Natural killer cell (primary cell): ENCODE data around the gene ASH1L. TPM values are rescaled to one million over a fixed set of nuclear protein-coding genes. Genes with fewer than 3 reads are reported as not detected.

ENCODE experiments used
- ATAC-seq, 3 donors: fragments of 150-1000 bp in 2 of 3; fragments of 200-7000 bp in 1 of 3; cut with Tn5 transposase; 1 replicate in 1 of 3; 2 replicates in 2 of 3; pipeline ENCODE4 v1.10.0; 2021; ENCODE audit warnings: mild to moderate bottlenecking in 2 of 3, moderate library complexity in 2 of 3
- DNase-seq, 2 donors: peaks; one replicate each; pipeline versions ENCODE4 v3.0.0 to v3.0.0-alpha.2; 2013 to 2021; ENCODE audit warnings: mixed read lengths in 1 of 2
- H3K27ac ChIP-seq: one replicate; pipeline ENCODE4 v1.5.1; 2013; ENCODE audit warnings: mild to moderate bottlenecking, low read length
- H3K27me3 ChIP-seq: one replicate; pipeline ENCODE4 v1.6.1; 2013; ENCODE audit warnings: low read length; ENCODE audit not compliant: control insufficient read depth, insufficient read depth
- H3K36me3 ChIP-seq: one replicate; pipeline ENCODE4 v1.6.1; 2013; ENCODE audit warnings: low read length; ENCODE audit not compliant: control insufficient read depth, insufficient read depth
- H3K4me1 ChIP-seq: one replicate; pipeline ENCODE4 v1.6.1; 2013; ENCODE audit warnings: low read length; ENCODE audit not compliant: control insufficient read depth, insufficient read depth
- H3K4me3 ChIP-seq: one replicate; pipeline ENCODE4 v1.5.1; 2013; ENCODE audit warnings: low read length
- H3K9me3 ChIP-seq: one replicate; pipeline ENCODE4 v1.6.1; 2013; ENCODE audit warnings: low read length; ENCODE audit not compliant: control insufficient read depth, insufficient read depth
- H3K27ac Mint-ChIP-seq, 2 donors: one replicate each; pipeline ENCODE4 v1.8.0; 2022; ENCODE audit warnings: mild to moderate bottlenecking in 2 of 2, mixed read lengths in 2 of 2, moderate library complexity in 1 of 2
- H3K27me3 Mint-ChIP-seq, 2 donors: one replicate each; pipeline ENCODE4 v1.8.0; 2022; ENCODE audit warnings: low read depth in 2 of 2, mixed read lengths in 2 of 2
- H3K36me3 Mint-ChIP-seq: one replicate; pipeline ENCODE4 v1.8.0; 2022; ENCODE audit warnings: mixed read lengths
- H3K4me1 Mint-ChIP-seq, 2 donors: one replicate each; pipeline ENCODE4 v1.8.0; 2022; ENCODE audit warnings: mixed read lengths in 2 of 2
- H3K4me3 Mint-ChIP-seq: one replicate; pipeline ENCODE4 v1.8.0; 2022; ENCODE audit warnings: mild to moderate bottlenecking, moderate library complexity, mixed read lengths
- H3K9me3 Mint-ChIP-seq, 2 donors: one replicate each; pipeline ENCODE4 v1.8.0; 2022; ENCODE audit warnings: mixed read lengths in 2 of 2
- CTCF ChIP-seq: fragments of 200-600 bp; IDR thresholded peaks from one replicate; pipeline ENCODE4 v1.8.0; 2022; ENCODE audit warnings: antibody characterized with exemption
- WGBS: methylation state at CpG from one replicate; pipeline ENCODE4 v1.1.7; 2013; ENCODE audit warnings: missing lambda C conversion rate; ENCODE audit not compliant: insufficient coverage; 5-methylcytosine and 5-hydroxymethylcytosine counted together
- intact Hi-C: fragments of 100-400 bp; cut with micrococcal nuclease; formaldehyde crosslinking; loops from one replicate; pipeline ENCODE4 v1.14.2; 2022
- total RNA-seq, 4 donors: library from RNA; stranded (reverse); fragments of 120-200 nt in 1 of 4; gene quantifications; one replicate each; pipeline versions ENCODE4 v1.2.3 to v1.2.4, GENCODE V29; 2013 to 2022

ASH1L gene
- total RNA-seq, 3 donors from 2014 or later (not counting 1 experiment from before 2014, with no cell fraction given): 82.2 to 99.5 (median 91.9) TPM

GRCh38 chr1:155455588-155456195, 106.9 kb downstream of the ASH1L start:
- Histone ChIP-seq H3K4me3 (no peak overlapping the region), H3K4me1 (no peaks in the 10 kb centered on the region), H3K36me3 (peaks cover 27% of the 10 kb centered on the region), H3K27ac (no peak overlapping the region), H3K27me3 (no peaks in the 10 kb centered on the region), H3K9me3 (no peaks in the 10 kb centered on the region)
- no CpG with 5 or more reads among the region's 1 CpG for WGBS
- Mint-ChIP-seq H3K4me1 (peaks cover 4 to 5% of the 10 kb centered on the region in 2 donors), H3K4me3 (no peak overlapping the region), H3K27me3 (no peaks in the 10 kb centered on the region), H3K9me3 (no peaks in the 10 kb centered on the region), H3K27ac (peak overlapping the region; percentile 4 to 5), H3K36me3 (no peaks in the 10 kb centered on the region)
- intact Hi-C loops: no loop called here
- TF ChIP-seq CTCF: no peak
- ATAC-seq (no peak), DNase-seq (no peak)

GRCh38 chr1:155454096-155454495, 108.5 kb downstream of the ASH1L start:
- H3K4me3 Mint-ChIP-seq: no peak overlapping the region
- no peak for DNase-seq
- no peak overlapping the region for H3K27ac ChIP-seq
- peaks cover 25% of the 10 kb centered on the region for H3K36me3 ChIP-seq
- WGBS: 100% methylated on average over 1 of the region's 1 CpG
- H3K27me3 Mint-ChIP-seq: no peaks in the 10 kb centered on the region
- no peaks in the 10 kb centered on the region for H3K4me1 ChIP-seq
- TF ChIP-seq CTCF: no peak
- no peak overlapping the region for H3K27ac Mint-ChIP-seq
- ATAC-seq: no peak
- intact Hi-C loops: no loop called here
- H3K9me3 Mint-ChIP-seq: no peaks in the 10 kb centered on the region
- H3K9me3 ChIP-seq: no peaks in the 10 kb centered on the region
- H3K27me3 ChIP-seq: no peaks in the 10 kb centered on the region
- H3K4me3 ChIP-seq: no peak overlapping the region
- H3K36me3 Mint-ChIP-seq: peaks cover 10% of the 10 kb centered on the region
- H3K4me1 Mint-ChIP-seq: peaks cover 4 to 8% of the 10 kb centered on the region in 2 donors

- H3K36me3 ChIP-seq: peaks cover 23% of the 10 kb centered on the region
Measured at GRCh38 chr1:155453141-155453540, 109.5 kb downstream of the ASH1L start.

More at GRCh38 chr1:155453141-155453540, 109.5 kb downstream of the ASH1L start:
- intact Hi-C loops: no loop called here
- Histone ChIP-seq H3K4me3 (no peak overlapping the region), H3K9me3 (no peaks in the 10 kb centered on the region), H3K27me3 (no peaks in the 10 kb centered on the region), H3K27ac (no peak overlapping the region), H3K4me1 (no peaks in the 10 kb centered on the region)
- Mint-ChIP-seq H3K36me3 (peaks cover 10% of the 10 kb centered on the region), H3K27ac (no peak overlapping the region), H3K4me1 (peaks cover 4 to 8% of the 10 kb centered on the region in 2 donors), H3K27me3 (no peaks in the 10 kb centered on the region), H3K9me3 (no peaks in the 10 kb centered on the region), H3K4me3 (no peak overlapping the region)
- DNase-seq (no peak), ATAC-seq (no peak)
- no peak for TF ChIP-seq CTCF
- WGBS: 96% methylated on average over 7 of the region's 7 CpGs
